A673 (cell line): ENCODE data around the gene ORC5.

Experiments used
- EZH2 ChIP-seq: fragments of 200-600 bp; sonication (generic); IDR thresholded peaks from 2 replicates; pipeline ENCODE4 v1.6.1; 2017; ENCODE audit warnings: borderline replicate concordance, low read depth, mild to moderate bottlenecking, mixed read lengths, antibody characterized with exemption, low read length; ENCODE audit not compliant: poor library complexity, severe bottlenecking
- TF ChIP-seq, protein P1 (sequence below): fragments of 300-800, 200-600 bp; sonication (generic); conservative IDR thresholded peaks from 2 replicates; pipeline ENCODE4 v1.5.1; 2017; ENCODE audit warnings: low read depth, mild to moderate bottlenecking, antibody characterized with exemption, low read length, moderate library complexity, mixed read lengths

DNA sequence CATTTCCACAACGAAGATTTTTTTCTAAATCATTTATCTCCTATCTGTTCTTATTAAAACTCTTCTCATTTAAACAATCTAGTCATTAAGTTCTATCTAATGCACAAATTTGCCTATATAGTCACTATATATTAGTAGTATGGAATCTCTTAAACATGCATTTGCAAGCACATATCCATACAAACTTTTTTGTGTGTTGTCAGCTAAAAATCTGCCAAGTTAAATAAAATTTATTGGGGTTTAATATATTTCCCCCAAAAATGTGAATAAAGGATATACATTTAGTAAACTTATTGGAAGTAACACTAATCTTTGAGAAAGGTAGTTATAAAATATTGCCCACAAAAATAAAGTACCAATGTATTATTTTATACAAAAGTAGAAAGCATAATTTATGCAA is 55.3 kb downstream of the ORC5 start:
- TF ChIP-seq, protein P1, sequence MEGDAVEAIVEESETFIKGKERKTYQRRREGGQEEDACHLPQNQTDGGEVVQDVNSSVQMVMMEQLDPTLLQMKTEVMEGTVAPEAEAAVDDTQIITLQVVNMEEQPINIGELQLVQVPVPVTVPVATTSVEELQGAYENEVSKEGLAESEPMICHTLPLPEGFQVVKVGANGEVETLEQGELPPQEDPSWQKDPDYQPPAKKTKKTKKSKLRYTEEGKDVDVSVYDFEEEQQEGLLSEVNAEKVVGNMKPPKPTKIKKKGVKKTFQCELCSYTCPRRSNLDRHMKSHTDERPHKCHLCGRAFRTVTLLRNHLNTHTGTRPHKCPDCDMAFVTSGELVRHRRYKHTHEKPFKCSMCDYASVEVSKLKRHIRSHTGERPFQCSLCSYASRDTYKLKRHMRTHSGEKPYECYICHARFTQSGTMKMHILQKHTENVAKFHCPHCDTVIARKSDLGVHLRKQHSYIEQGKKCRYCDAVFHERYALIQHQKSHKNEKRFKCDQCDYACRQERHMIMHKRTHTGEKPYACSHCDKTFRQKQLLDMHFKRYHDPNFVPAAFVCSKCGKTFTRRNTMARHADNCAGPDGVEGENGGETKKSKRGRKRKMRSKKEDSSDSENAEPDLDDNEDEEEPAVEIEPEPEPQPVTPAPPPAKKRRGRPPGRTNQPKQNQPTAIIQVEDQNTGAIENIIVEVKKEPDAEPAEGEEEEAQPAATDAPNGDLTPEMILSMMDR: no peak
- no peak for TF ChIP-seq EZH2
